ENCODE results near the gene USP33.
"Not testable (repeated sequence)": the region's sequence is repeated elsewhere in the genome, so short reads cannot be mapped to it uniquely, and the experiment has no call there.

USP33 gene

DNA sequence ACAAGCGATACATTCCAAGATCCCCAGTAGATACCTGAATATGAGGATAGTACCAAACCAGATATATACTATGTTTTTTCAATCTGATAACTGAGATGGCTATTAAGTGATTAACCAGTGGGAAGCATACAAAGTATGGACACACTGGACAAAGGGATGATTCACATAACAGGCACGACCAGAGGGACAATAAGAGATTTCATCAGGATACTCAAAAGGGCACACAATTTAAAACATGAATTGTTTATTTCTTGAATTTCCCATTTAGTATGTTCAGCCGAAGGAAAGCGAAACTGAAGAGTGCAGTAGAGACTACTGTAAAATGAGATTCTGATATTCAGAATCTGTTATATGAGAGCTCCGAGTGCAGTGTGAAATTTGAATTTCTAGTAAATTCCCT, 87.8 kb downstream of the USP33 start:
- DNase-seq (ENCODE audit: low spot score) = peak; percentile 11

DNA sequence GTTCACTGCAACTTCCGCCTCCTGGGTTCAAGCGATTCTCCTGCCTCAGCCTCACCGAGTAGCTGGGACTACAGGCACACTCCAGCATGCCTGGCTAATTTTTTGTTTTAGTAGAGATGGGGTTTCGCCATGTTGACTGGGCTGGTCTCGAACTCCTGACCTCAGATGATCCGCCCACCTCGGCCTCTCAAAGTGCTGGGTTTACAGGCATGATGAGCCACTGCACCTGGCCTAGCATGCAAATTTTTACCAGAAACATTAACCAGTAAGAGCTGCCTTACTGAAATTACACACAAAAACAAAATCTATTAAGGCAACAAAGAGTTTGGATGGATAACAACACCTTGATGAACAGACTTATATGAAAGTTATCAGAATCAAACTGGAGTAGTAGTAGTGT, 89.3 kb downstream of the USP33 start:
- DNase-seq (ENCODE audit: low spot score) = no peak

DNA sequence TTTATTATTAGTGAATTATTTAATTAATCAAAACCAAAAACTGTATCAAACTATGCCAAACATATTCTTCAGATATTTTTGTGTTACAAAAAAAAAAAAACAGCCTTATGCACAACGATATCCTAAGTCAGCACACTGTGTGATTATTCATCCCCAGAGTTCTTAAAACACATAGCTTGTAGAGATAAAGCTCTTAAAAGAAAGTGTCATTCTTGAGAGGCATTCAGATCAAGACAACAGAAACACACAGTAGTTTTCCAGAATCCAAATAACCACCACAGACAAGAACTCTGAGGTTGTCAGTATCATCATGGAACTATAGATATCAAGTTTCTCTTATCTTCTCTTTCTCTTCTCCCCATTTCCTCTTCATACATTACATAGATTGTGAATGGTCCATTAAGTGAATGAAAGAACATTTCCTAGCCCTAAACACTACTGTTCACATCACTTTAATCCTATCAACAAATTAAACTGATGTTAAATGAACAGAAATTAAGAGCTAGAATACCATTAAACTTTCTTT, 90.7 kb downstream of the USP33 start:
- no peak for DNase-seq (ENCODE audit: low spot score)

DNA sequence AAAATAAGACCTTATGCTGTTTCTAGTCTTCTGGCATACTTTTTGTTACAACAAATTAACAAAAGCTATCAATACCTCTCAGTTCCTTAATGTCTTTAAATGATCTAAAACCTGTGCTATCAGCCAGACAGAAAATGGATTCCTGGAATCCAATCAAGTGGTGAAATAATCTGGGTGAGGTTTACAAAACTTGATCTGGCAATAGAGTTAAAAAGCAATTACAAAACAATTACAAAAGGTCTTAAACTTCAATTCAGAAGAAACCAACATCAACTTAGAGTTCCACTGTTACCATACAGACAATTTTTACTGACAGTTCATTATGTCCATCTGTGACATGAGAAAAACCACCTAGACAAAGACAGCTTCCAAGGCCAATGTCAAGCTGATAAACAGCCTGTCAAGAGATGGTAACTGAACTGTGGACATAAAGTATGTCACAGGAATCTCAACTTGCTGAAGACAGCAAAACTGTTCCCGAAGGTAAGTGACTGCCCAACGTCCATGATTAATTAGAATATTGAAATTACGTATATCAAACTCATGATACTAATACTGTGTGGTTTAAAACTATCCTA, 94.6 kb downstream of the USP33 start:
- DNase-seq (ENCODE audit: low spot score) = no peak

DNA sequence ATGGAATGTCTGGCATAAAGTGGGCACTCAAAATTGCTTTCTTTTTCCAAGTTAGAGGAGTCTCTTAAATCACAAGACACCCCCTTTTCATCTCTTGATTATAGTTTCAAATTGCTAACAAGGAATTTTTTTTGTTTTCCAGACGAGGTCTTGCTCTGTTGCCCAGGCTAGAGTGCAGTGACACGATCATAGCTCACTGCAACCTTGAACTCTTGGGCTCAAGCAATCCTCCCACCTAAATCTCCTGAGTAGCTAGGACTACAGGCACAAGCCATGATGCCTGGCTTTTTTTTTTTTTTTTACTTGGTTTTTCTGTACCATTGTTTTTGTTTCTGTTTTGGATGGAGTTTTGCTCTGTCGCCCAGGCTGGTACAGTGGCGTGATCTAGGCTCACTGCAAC, 98.0 kb downstream of the USP33 start:
- no peak for DNase-seq (ENCODE audit: low spot score)

DNA sequence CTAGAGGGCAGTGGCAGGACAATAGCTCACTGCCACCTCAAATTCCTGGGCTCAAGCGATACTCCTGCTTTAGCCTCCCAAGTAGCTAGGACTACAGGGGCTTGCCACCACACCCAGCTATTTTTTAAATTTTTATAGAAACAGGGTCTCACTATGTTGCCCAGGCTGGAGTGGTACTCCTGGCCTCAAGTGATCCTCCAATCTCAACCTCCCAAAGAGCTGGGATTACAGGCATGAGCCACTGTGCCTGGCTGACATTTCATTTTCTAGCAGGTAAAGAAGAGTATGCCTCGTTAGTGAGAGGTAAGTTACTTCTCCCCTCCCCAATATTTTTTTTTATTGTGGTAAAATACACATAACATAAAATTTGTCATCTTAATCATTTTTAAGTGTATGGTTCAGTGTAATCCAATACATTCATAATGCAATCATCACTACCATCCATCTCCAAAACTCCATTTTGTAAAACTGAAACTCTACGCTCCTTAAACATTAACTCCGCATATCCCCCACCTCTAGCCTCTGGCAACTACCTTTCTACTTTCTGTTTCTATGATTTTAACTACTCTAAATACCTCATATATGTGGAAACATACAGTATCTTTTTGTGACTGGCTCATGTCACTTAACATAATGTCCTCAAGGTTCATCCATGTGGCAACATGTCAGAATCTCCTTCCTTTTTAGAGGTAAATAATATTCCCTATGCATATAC, 99.6 kb downstream of the USP33 start:
- DNase-seq (ENCODE audit: low spot score) = no peak

DNA sequence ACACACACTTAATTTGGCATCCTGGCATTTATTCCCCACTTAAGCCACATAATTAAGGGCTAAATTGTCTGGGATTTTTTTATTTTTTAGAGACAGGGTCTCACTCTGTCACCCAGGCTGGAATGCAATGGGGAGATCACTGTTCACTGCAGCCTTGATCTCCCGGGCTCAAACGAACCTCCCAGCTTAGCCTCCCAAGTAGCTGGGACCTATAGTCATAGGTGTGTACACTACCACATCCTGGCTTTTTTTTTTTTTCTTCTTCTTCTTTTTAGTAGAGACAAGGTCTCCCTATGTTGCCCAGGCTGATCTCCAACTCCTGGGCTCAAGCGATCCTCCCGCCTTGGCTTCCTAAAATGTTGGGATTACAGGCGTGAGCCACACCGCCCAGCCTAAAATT, 101.4 kb downstream of the USP33 start:
- no peak for DNase-seq (ENCODE audit: low spot score)

DNA sequence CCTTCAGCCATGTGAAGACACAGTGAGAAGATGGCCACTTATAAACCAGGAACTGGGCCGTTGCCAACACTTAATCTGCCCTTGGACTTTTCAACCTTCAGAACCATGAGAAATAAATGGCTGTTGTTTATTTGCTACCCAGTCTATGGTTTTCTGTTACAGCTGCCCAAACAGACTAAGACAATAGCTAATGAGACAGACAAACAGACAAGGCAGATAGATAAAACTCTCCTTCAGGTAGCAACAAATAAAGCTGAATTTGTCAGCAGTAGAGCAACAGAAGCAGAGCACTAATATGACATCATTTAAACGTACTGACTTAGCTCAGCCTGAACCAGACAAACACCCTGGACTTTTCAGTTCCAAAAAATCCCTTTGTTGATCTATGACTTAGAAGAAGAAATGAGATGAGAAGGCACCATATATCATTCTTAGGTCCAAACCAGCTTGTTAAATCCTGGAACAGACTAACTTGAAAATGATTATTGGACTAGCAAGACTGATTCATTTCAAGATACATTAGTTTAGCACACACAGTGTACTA, 104.1 kb downstream of the USP33 start:
- DNase-seq (ENCODE audit: low spot score) = no peak

DNA sequence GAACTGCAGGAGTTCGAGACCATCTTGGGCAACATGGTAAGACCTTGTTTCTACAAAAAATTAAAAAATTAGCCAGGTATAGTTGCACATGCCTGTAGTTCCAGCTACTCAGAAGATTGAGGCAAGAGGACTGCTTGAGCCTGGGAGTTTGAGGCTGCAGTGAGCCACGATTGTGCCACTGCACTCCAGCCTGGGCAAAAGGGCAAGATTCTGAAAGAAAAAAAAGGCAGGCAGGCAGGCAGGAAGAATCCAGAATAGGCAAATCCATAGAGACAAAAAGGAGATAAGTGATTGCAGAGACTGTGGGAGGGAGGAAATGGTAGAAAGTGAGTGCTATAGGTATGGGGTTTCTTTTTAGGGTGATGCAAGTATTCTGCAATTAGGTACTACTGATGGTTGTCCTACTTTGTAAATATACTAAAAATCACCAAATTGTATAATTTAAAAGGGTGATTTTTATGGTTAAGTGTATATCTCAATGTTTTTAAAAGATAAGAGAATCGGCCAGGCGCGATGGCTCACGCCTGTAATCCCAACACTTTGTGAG, 106.6 kb downstream of the USP33 start:
- no peak for DNase-seq (ENCODE audit: low spot score)

DNA sequence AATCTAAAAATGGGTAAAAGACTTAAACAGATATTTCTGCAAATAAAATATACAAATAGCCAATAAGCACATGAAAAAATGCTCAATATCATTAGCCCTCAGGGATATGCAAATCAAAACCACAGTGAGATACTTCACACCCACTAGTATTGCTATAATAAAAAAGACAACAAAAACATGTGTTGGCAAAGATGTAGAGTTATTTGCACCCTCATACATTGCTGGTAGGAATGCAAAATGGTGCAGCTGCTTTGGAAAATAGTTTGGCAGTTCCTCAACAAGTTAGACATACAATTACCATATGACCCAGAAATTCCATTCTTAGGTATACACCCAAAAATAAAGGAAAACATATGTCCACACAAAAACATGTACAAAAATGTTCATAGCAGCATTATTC, 107.4 kb downstream of the USP33 start:
- DNase-seq (ENCODE audit: low spot score) = no peak

DNA sequence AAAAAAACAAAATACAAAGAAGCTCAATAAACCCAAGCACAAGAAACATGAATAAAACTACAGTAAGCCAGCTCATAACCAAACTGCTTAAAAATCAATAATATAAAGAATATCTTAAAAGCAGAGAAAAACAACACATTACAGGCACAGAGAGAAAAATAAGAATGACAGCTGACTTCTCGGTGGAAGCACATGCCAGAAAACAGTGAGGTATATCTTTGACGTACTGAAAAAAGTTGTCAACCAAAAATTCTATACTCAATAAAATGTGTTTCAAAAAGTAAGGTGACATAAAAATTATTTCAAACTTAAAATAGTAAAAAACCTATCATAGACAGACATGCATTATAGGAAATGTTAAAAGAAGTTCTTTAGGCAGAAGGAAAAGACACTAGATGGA, 110.5 kb downstream of the USP33 start:
- DNase-seq (ENCODE audit: low spot score) = no peak

DNA sequence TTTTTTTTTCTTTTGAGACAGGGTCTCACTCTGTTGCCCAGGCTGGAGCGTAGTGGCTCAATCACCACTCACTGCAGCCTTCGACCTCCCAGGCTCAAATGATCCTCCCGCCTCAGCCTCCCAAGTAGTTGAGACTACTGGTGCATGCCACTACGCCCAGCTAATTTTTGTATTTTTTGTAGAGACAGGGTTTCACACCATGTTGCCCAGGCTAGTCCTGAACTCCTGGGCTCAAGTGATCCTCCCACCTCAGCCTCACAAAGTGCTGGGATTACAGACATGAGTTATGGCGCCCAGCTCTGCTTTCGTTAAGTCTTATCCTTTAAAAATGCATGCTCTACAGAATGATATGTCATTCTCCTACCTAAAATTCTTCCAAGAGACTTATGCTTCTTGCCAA, 113.4 kb downstream of the USP33 start:
- DNase-seq (ENCODE audit: low spot score) = not testable (repeated sequence)

Measured in AG08395 (cell line).